ENCODE data around the gene SUGT1. TPM values are rescaled to one million over a fixed set of nuclear protein-coding genes. Genes with fewer than 3 reads are reported as not detected.

Gene SUGT1
- total and polyA plus RNA-seq, 2 of the 13 experiments (the other 11 are each of a cell fraction or from before 2014, with no cell fraction given), result 23.1 to 71.2 TPM

- 0 out of 2 replicates have a peak, but pooled peaks have one; percentile 70 for TF ChIP-seq NRL (CRISPR knock-in tag; IDR thresholded peaks at IDR 0.05; ENCODE audit: borderline replicate concordance)
- TF ChIP-seq ZNF20 (CRISPR knock-in tag; IDR thresholded peaks at IDR 0.05), result no peak
- TF ChIP-seq ZNF30 (CRISPR knock-in tag; IDR thresholded peaks at IDR 0.05), result 0 out of 2 replicates have a peak, but pooled peaks have one; percentile 73
- peak; percentile 34; the same call in 1 of the 2 replicates for TF ChIP-seq ISL2 (CRISPR knock-in tag; IDR thresholded peaks at IDR 0.05)
- peak; percentile 55 for TF ChIP-seq CBX1 (IDR thresholded peaks at IDR 0.05; ENCODE audit: low read depth)
- peak; percentile 95 for TF ChIP-seq ARID4A (CRISPR knock-in tag; IDR thresholded peaks at IDR 0.05; ENCODE audit: borderline replicate concordance)
- TF ChIP-seq ZNF468 (CRISPR knock-in tag; IDR thresholded peaks at IDR 0.05), result no peak
- TF ChIP-seq ZNF335 (CRISPR knock-in tag; IDR thresholded peaks at IDR 0.05), result peak; percentile 57; the same call in 1 of the 2 replicates
- peak; percentile 97 for TF ChIP-seq KAT8 (CRISPR knock-in tag; IDR thresholded peaks at IDR 0.05)
- TF ChIP-seq ZNF274 (CRISPR knock-in tag; IDR thresholded peaks at IDR 0.05), result peak; percentile 66; the same call in 1 of the 2 replicates
- TF ChIP-seq RXRA (CRISPR knock-in tag; IDR thresholded peaks at IDR 0.05), result peak; percentile 42; the same call in 1 of the 2 replicates
- TF ChIP-seq KDM5A (IDR thresholded peaks at IDR 0.05; ENCODE audit: borderline replicate concordance, low read length), result peak; percentile 93
- TF ChIP-seq ZNF225 (CRISPR knock-in tag; IDR thresholded peaks at IDR 0.05), result 0 out of 2 replicates have a peak, but pooled peaks have one; percentile 76
- TF ChIP-seq SAP130 (CRISPR knock-in tag; IDR thresholded peaks at IDR 0.05; ENCODE audit: low read depth), result peak; percentile 89
- peak; percentile 71 for TF ChIP-seq TFDP2 (CRISPR knock-in tag; IDR thresholded peaks at IDR 0.05)
- peak; percentile 87 for TF ChIP-seq POLR2G (IDR thresholded peaks at IDR 0.05; ENCODE audit: low read depth, low read length)
- TF ChIP-seq RBM39 (IDR thresholded peaks at IDR 0.05; ENCODE audit: low read depth, low read length, poor library complexity, severe bottlenecking), result peak; percentile 85
- TF ChIP-seq MAF1 (CRISPR knock-in tag; IDR thresholded peaks at IDR 0.05; ENCODE audit: borderline replicate concordance), result no peak
- TF ChIP-seq ZNF263 (CRISPR knock-in tag; IDR thresholded peaks at IDR 0.05), result peak; percentile 23; the same call in 1 of the 2 replicates
- peak; percentile 99 for TF ChIP-seq GABPB1 (CRISPR knock-in tag; IDR thresholded peaks at IDR 0.05)
- TF ChIP-seq SP5 (CRISPR knock-in tag; IDR thresholded peaks at IDR 0.05; ENCODE audit: borderline replicate concordance, low read depth), result 0 out of 2 replicates have a peak, but pooled peaks have one; percentile 9
- 0 out of 2 replicates have a peak, but pooled peaks have one; percentile 25 for TF ChIP-seq ZNF12 (CRISPR knock-in tag; IDR thresholded peaks at IDR 0.05)
- no peak for TF ChIP-seq SSRP1 (CRISPR knock-in tag; IDR thresholded peaks at IDR 0.05)
- TF ChIP-seq ZMYM4 (CRISPR knock-in tag; IDR thresholded peaks at IDR 0.05), result peak; percentile 90
- peak; percentile 78; the same call in 1 of the 2 replicates for TF ChIP-seq KLF12 (CRISPR knock-in tag; IDR thresholded peaks at IDR 0.05; ENCODE audit: borderline replicate concordance)
- peak; percentile 98 for TF ChIP-seq XRCC5 (optimal IDR thresholded peaks at IDR 0.05; ENCODE audit: low read length)
These were observed 35.3 kb upstream of the SUGT1 start (continued) for GRCh38 chr13:52617070-52618060.
